AG09319 (cell line): ENCODE results near the gene TRAF7.
"Not testable (repeated sequence)": the region's sequence is repeated elsewhere in the genome, so short reads cannot be mapped to it uniquely, and the experiment has no call there.

Experiments
- DNase-seq: peaks from one replicate; pipeline ENCODE4 v3.0.0-alpha.2; 2010; ENCODE audit warnings: low read depth; ENCODE audit errors: extremely low read depth
- CTCF ChIP-seq: IDR thresholded peaks from 2 replicates; pipeline ENCODE4 v1.5.1; 2011; ENCODE audit warnings: low read depth, mild to moderate bottlenecking, inconsistent platforms, low read length, moderate library complexity

The TRAF7 gene

GRCh38 chr16:2155091-2155950 is at the start of gene TRAF7:
TSS of gene TRAF7 (plus strand) at chr16:2155782. CDS start at chr16:2163921, 8,139 bp downstream.
- no peak for TF ChIP-seq CTCF
- peak; percentile 100 for DNase-seq

- not testable (repeated sequence) for DNase-seq
Measured at GRCh38 chr16:2106211-2106610, 49.4 kb upstream of the TRAF7 start.

GRCh38 chr16:2107121-2107790 is 48.3 kb upstream of the TRAF7 start:
- DNase-seq: peak; percentile 22

- DNase-seq: not testable (repeated sequence)
Measured at GRCh38 chr16:2107791-2108125, 47.8 kb upstream of the TRAF7 start.

- not testable (repeated sequence) for DNase-seq
Measured at GRCh38 chr16:2108446-2109270, 46.9 kb upstream of the TRAF7 start.

- DNase-seq: not testable (repeated sequence)
Measured at GRCh38 chr16:2109271-2109580, 46.4 kb upstream of the TRAF7 start.

GRCh38 chr16:2109872-2110271 is 45.7 kb upstream of the TRAF7 start:
- DNase-seq: not testable (repeated sequence)

GRCh38 chr16:2110332-2111008 is 45.1 kb upstream of the TRAF7 start:
- DNase-seq: not testable (repeated sequence)

- DNase-seq: not testable (repeated sequence)
Measured at GRCh38 chr16:2111009-2111353, 44.6 kb upstream of the TRAF7 start.

GRCh38 chr16:2111412-2112335 is 43.9 kb upstream of the TRAF7 start:
- DNase-seq: not testable (repeated sequence)

- not testable (repeated sequence) for DNase-seq
Measured at GRCh38 chr16:2112539-2113106, 43.0 kb upstream of the TRAF7 start.

GRCh38 chr16:2114225-2114624 is 41.4 kb upstream of the TRAF7 start:
- not testable (repeated sequence) for DNase-seq

- not testable (repeated sequence) for DNase-seq
Measured at GRCh38 chr16:2114885-2115590, 40.5 kb upstream of the TRAF7 start.
